HEK293 (cell line): ENCODE results near the gene STIM2.

Experiments used
- CTCF ChIP-seq: fragments of 450-650 bp; formaldehyde crosslinking; IDR thresholded peaks from 2 replicates; pipeline ENCODE4 v1.5.1; 2016; ENCODE audit warnings: missing biosample characterization, missing genetic modification characterization
- ZNF274 ChIP-seq, 2 experiments: fragments of 200-500 bp in 1 of 2; fragments of 450-650 bp in 1 of 2; sonication (Bioruptor generic) in 1 of 2; formaldehyde crosslinking in 1 of 2; IDR thresholded peaks; 2 replicates each; pipeline versions ENCODE4 v1.5.1 to v1.6.1; 2014 to 2016; ENCODE audit warnings: borderline replicate concordance in 1 of 2, inconsistent platforms in 1 of 2, low read length in 1 of 2, missing biosample characterization in 1 of 2, missing genetic modification characterization in 1 of 2

- no peak for TF ChIP-seq CTCF (tag by site-specific recombination)
- no peak for TF ChIP-seq ZNF274 (IDR thresholded peaks at IDR 0.05; ENCODE audit: low read length)
- no peak for TF ChIP-seq ZNF274 (tag by site-specific recombination; IDR thresholded peaks at IDR 0.05; ENCODE audit: borderline replicate concordance)
These were observed 17.7 kb upstream of the STIM2 start for GRCh38 chr4:26842911-26843310.
